H9 (cell line): ENCODE results near the gene FAM13C. TPM values are rescaled to one million over a fixed set of nuclear protein-coding genes. Genes with fewer than 3 reads are reported as not detected.

Experiments used
- DNase-seq: peaks from one replicate; pipeline ENCODE4 v3.0.0-alpha.2; 2017
- H2AFZ ChIP-seq: one replicate; pipeline ENCODE4 v1.6.1; 2013; ENCODE audit warnings: mild to moderate bottlenecking, low read length, control low read depth, moderate library complexity
- H2AK5ac ChIP-seq: 2 replicates; pipeline ENCODE4 v1.6.1; 2013; ENCODE audit warnings: low read length, control low read depth, mixed read lengths; ENCODE audit not compliant: insufficient read length
- H2BK120ac ChIP-seq: one replicate; pipeline ENCODE4 v1.6.1; 2013; ENCODE audit warnings: low read depth, mild to moderate bottlenecking, low read length, control low read depth, inconsistent platforms; ENCODE audit not compliant: poor library complexity, severe bottlenecking
- H2BK12ac ChIP-seq: 2 replicates; pipeline ENCODE4 v1.6.1; 2013; ENCODE audit warnings: low read length, control low read depth, mixed read lengths, low read depth; ENCODE audit not compliant: insufficient read length
- H2BK15ac ChIP-seq: 2 replicates; pipeline ENCODE4 v1.6.1; 2013; ENCODE audit warnings: low read depth, low read length, control low read depth
- H2BK20ac ChIP-seq: one replicate; pipeline ENCODE4 v1.6.1; 2013; ENCODE audit warnings: low read depth, mild to moderate bottlenecking, low read length, control low read depth, inconsistent platforms; ENCODE audit not compliant: poor library complexity, severe bottlenecking
- H2BK5ac ChIP-seq: 2 replicates; pipeline ENCODE4 v1.6.1; 2013; ENCODE audit warnings: low read length, control low read depth, mixed read lengths; ENCODE audit not compliant: insufficient read length
- H3K14ac ChIP-seq: 2 replicates; pipeline ENCODE4 v1.6.1; 2013; ENCODE audit warnings: low read length, control low read depth; ENCODE audit not compliant: insufficient read depth
- H3K18ac ChIP-seq: 2 replicates; pipeline ENCODE4 v1.6.1; 2013; ENCODE audit warnings: low read depth, mild to moderate bottlenecking, mixed read lengths, low read length, control low read depth; ENCODE audit not compliant: insufficient read length
- H3K23ac ChIP-seq: 2 replicates; pipeline ENCODE4 v1.6.1; 2013; ENCODE audit warnings: low read length, control low read depth, mixed read lengths, low read depth; ENCODE audit not compliant: insufficient read length
- H3K23me2 ChIP-seq: 2 replicates; pipeline ENCODE4 v1.6.1; 2013; ENCODE audit warnings: low read depth, mild to moderate bottlenecking, mixed read lengths, low read length, control low read depth; ENCODE audit not compliant: insufficient read length, poor library complexity, severe bottlenecking
- H3K27ac ChIP-seq: 2 replicates; pipeline ENCODE4 v1.5.1; 2013; ENCODE audit warnings: low read length, control low read depth, mixed read lengths, low read depth; ENCODE audit not compliant: insufficient read length
- H3K27me3 ChIP-seq: 2 replicates; pipeline ENCODE4 v1.6.1; 2013; ENCODE audit warnings: low read length, control low read depth, inconsistent platforms; ENCODE audit not compliant: insufficient read depth
- H3K4ac ChIP-seq: 2 replicates; pipeline ENCODE4 v1.6.1; 2013; ENCODE audit warnings: low read depth, mild to moderate bottlenecking, control low read depth, inconsistent platforms, low read length, moderate library complexity
- H3K4me1 ChIP-seq: 2 replicates; pipeline ENCODE4 v1.6.1; 2013; ENCODE audit warnings: low read length, control low read depth, inconsistent platforms; ENCODE audit not compliant: insufficient read depth
- H3K4me2 ChIP-seq: 2 replicates; pipeline ENCODE4 v1.6.1; 2013; ENCODE audit warnings: low read length, control low read depth, mixed read lengths; ENCODE audit not compliant: insufficient read length, insufficient read depth
- H3K56ac ChIP-seq: 2 replicates; pipeline ENCODE4 v1.6.1; 2013; ENCODE audit warnings: low read depth, mild to moderate bottlenecking, mixed read lengths, low read length, control low read depth; ENCODE audit not compliant: insufficient read length
- H3K79me1 ChIP-seq: 2 replicates; pipeline ENCODE4 v1.6.1; 2013; ENCODE audit warnings: low read depth, mild to moderate bottlenecking, moderate library complexity, low read length, control low read depth, inconsistent platforms; ENCODE audit not compliant: insufficient read depth, poor library complexity, severe bottlenecking
- H3K79me2 ChIP-seq: 2 replicates; pipeline ENCODE4 v1.6.1; 2013; ENCODE audit warnings: low read length, control low read depth, inconsistent platforms; ENCODE audit not compliant: insufficient read depth
- H3K9ac ChIP-seq: 2 replicates; pipeline ENCODE4 v1.6.1; 2013; ENCODE audit warnings: low read length, control low read depth, mixed read lengths; ENCODE audit not compliant: insufficient read length; ENCODE audit errors: extremely low read depth
- H3K9me3 ChIP-seq: one replicate; pipeline ENCODE4 v1.6.1; 2013; ENCODE audit warnings: low read depth, low read length, inconsistent platforms; ENCODE audit not compliant: control insufficient read depth
- H3T11ph ChIP-seq: one replicate; pipeline ENCODE4 v1.6.1; 2013; ENCODE audit warnings: mild to moderate bottlenecking, low read length, control low read depth, inconsistent platforms
- H4K20me1 ChIP-seq: one replicate; pipeline ENCODE4 v1.6.1; 2013; ENCODE audit not compliant: control insufficient read depth, insufficient read length, insufficient read depth
- H4K5ac ChIP-seq: 2 replicates; pipeline ENCODE4 v1.6.1; 2013; ENCODE audit warnings: low read depth, mild to moderate bottlenecking, mixed read lengths, low read length, control low read depth; ENCODE audit not compliant: insufficient read length
- H4K8ac ChIP-seq: replicated peaks from 2 replicates; pipeline ENCODE4 v1.6.1; 2013; ENCODE audit warnings: low read length, control low read depth, mixed read lengths, low read depth; ENCODE audit not compliant: insufficient read length
- H4K91ac ChIP-seq: 2 replicates; pipeline ENCODE4 v1.6.1; 2013; ENCODE audit warnings: low read depth, mild to moderate bottlenecking, moderate library complexity, mixed read lengths, low read length, control low read depth; ENCODE audit not compliant: insufficient read length
- H3K27ac Mint-ChIP-seq, 3 experiments: 2 replicates in 2 of 3; 3 replicates in 1 of 3; pipeline ENCODE4 v1.8.0; 2020 to 2021; ENCODE audit warnings: mixed read lengths in 3 of 3, mild to moderate bottlenecking in 1 of 3, moderate library complexity in 1 of 3
- H3K27me3 Mint-ChIP-seq: 2 replicates; pipeline ENCODE4 v1.8.0; 2021; ENCODE audit warnings: low read depth, mild to moderate bottlenecking, moderate library complexity, mixed read lengths
- H3K36me3 Mint-ChIP-seq, 3 experiments: 2 replicates in 2 of 3; 3 replicates in 1 of 3; pipeline ENCODE4 v1.8.0; 2020 to 2021; ENCODE audit warnings: low read depth in 3 of 3, mixed read lengths in 3 of 3; ENCODE audit not compliant: insufficient read depth in 1 of 3
- H3K4me1 Mint-ChIP-seq, 2 experiments: 2 replicates each; pipeline ENCODE4 v1.8.0; 2020; ENCODE audit warnings: mixed read lengths in 2 of 2
- H3K4me3 Mint-ChIP-seq, 2 experiments: 2 replicates in 1 of 2; 3 replicates in 1 of 2; pipeline ENCODE4 v1.8.0; 2020 to 2021; ENCODE audit warnings: mild to moderate bottlenecking in 2 of 2, mixed read lengths in 2 of 2, moderate library complexity in 1 of 2
- H3K9me3 Mint-ChIP-seq, 2 experiments: 2 replicates in 1 of 2; 3 replicates in 1 of 2; pipeline ENCODE4 v1.8.0; 2020; ENCODE audit warnings: mild to moderate bottlenecking in 2 of 2, mixed read lengths in 2 of 2, moderate library complexity in 1 of 2
- CTCF ChIP-seq: fragments of 200-600 bp; sonication (generic); conservative IDR thresholded peaks from 3 replicates; pipeline ENCODE4 v1.8.0; 2021; ENCODE audit warnings: antibody characterized with exemption, mild to moderate bottlenecking
- total RNA-seq: library from RNA; stranded (reverse); gene quantifications from 2 replicates; pipeline ENCODE4 v1.2.1, GENCODE V29; 2021

FAM13C gene
- total RNA-seq, 1 experiment from 2014 or later: 0.31 TPM

GRCh38 chr10:59324597-59324996, 37.8 kb downstream of the FAM13C start:
- no peak overlapping the region for H2BK20ac ChIP-seq
- H3K56ac ChIP-seq: no peak overlapping the region
- no peak overlapping the region for H3K23ac ChIP-seq
- no peak overlapping the region for H2BK15ac ChIP-seq
- H3K79me1 ChIP-seq: no peaks in the 10 kb centered on the region
- H4K8ac ChIP-seq: no peak overlapping the region
- no peak overlapping the region for H3T11ph ChIP-seq
- no peak overlapping the region for H3K14ac ChIP-seq
- H2AFZ ChIP-seq: no peak overlapping the region
- H3K4me1 ChIP-seq: no peaks in the 10 kb centered on the region
- H2BK5ac ChIP-seq: no peak overlapping the region
- no peak overlapping the region for H3K9ac ChIP-seq
- Mint-ChIP-seq H3K27me3 (peaks cover 4% of the 10 kb centered on the region; the same call in 1 of the 2 replicates), H3K36me3 (0 out of 7 replicates have a peak, but pooled peaks cover 0 to 4% (median 0%) of the 10 kb centered on the region in 3 experiments), H3K4me1 (peaks cover 0 to 2% of the 10 kb centered on the region in 2 experiments; a peak in 2 of 4 replicates), H3K27ac (no peak overlapping the region), H3K4me3 (no peak overlapping the region), H3K9me3 (peaks cover 1 to 3% of the 10 kb centered on the region in 2 experiments; a peak in 2 of 5 replicates)
- no peak overlapping the region for H3K4ac ChIP-seq
- H4K91ac ChIP-seq: no peak overlapping the region
- no peak for TF ChIP-seq CTCF
- no peaks in the 10 kb centered on the region for H3K27me3 ChIP-seq
- H3K27ac ChIP-seq: no peak overlapping the region
- H3K9me3 ChIP-seq: no peaks in the 10 kb centered on the region
- H3K4me2 ChIP-seq: no peak overlapping the region
- H3K18ac ChIP-seq: no peak overlapping the region
- H3K79me2 ChIP-seq: no peaks in the 10 kb centered on the region
- H3K23me2 ChIP-seq: no peaks in the 10 kb centered on the region
- H2BK12ac ChIP-seq: no peak overlapping the region
- no peak overlapping the region for H2AK5ac ChIP-seq
- no peaks in the 10 kb centered on the region for H4K20me1 ChIP-seq
- H2BK120ac ChIP-seq: no peak overlapping the region
- no peak overlapping the region for H4K5ac ChIP-seq
- DNase-seq: no peak
